Activated CD4-positive, alpha-beta T cell treated with anti-CD3 and anti-CD28 coated beads for 48 hours (primary cell): ENCODE results near the gene OGG1.

ENCODE experiments used
- DNase-seq: peaks from one replicate; pipeline ENCODE4 v3.0.0-alpha.2; 2020

The OGG1 gene

GRCh38 chr3:9749645-9750555, at the start of gene OGG1:
OGG1 (plus strand) TSS chr3:9749952; CDS start chr3:9750287, 335 bp downstream.
- peak; percentile 97 for DNase-seq

- DNase-seq = no peak
Observed at GRCh38 chr3:9700536-9700935, 49.2 kb upstream of the OGG1 start.

- no peak for DNase-seq
Observed at GRCh38 chr3:9701006-9701405, 48.7 kb upstream of the OGG1 start.

GRCh38 chr3:9701711-9702110, 48.0 kb upstream of the OGG1 start:
- DNase-seq = no peak

- no peak for DNase-seq
Observed at GRCh38 chr3:9703240-9703639, 46.5 kb upstream of the OGG1 start.

- no peak for DNase-seq
Observed at GRCh38 chr3:9703736-9704346, 45.9 kb upstream of the OGG1 start, which contains the start of gene CPNE9. CPNE9 (plus strand) TSS chr3:9703833; CDS start chr3:9703997, 164 bp downstream.

- peak; percentile 31 for DNase-seq
Observed at GRCh38 chr3:9704347-9705322, 45.1 kb upstream of the OGG1 start.

- DNase-seq = no peak
Observed at GRCh38 chr3:9710174-9710739, 39.5 kb upstream of the OGG1 start.

GRCh38 chr3:9712415-9712814, 37.3 kb upstream of the OGG1 start:
- no peak for DNase-seq

- DNase-seq = no peak
Observed at GRCh38 chr3:9713142-9713541, 36.6 kb upstream of the OGG1 start.

GRCh38 chr3:9715136-9715535, 34.6 kb upstream of the OGG1 start:
- DNase-seq = peak; percentile 15

GRCh38 chr3:9715764-9716437, 33.9 kb upstream of the OGG1 start:
- peak; percentile 64 for DNase-seq

GRCh38 chr3:9716801-9717555, 32.8 kb upstream of the OGG1 start:
- no peak for DNase-seq

GRCh38 chr3:9717563-9717962, 32.2 kb upstream of the OGG1 start:
- no peak for DNase-seq

- no peak for DNase-seq
Observed at GRCh38 chr3:9718118-9718517, 31.6 kb upstream of the OGG1 start.

- no peak for DNase-seq
Observed at GRCh38 chr3:9721015-9721699, 28.6 kb upstream of the OGG1 start.

- no peak for DNase-seq
Observed at GRCh38 chr3:9721700-9722060, 28.1 kb upstream of the OGG1 start.

GRCh38 chr3:9725775-9726515, 23.8 kb upstream of the OGG1 start:
- no peak for DNase-seq

- DNase-seq = peak; percentile 80
Observed at GRCh38 chr3:9727041-9727595, 22.6 kb upstream of the OGG1 start.

GRCh38 chr3:9727743-9728142, 22.0 kb upstream of the OGG1 start:
- no peak for DNase-seq
